ENCODE data around the gene CETP. TPM values are rescaled to one million over a fixed set of nuclear protein-coding genes. Genes with fewer than 3 reads are reported as not detected.
A peak's percentile ranks its signal among the peaks of the same experiment; 100 is the strongest.

Gene CETP
- total and polyA plus RNA-seq, 2 of the 13 experiments (the other 11 are each of a cell fraction or from before 2014, with no cell fraction given), result 0.31 to 9.8 TPM

DNA sequence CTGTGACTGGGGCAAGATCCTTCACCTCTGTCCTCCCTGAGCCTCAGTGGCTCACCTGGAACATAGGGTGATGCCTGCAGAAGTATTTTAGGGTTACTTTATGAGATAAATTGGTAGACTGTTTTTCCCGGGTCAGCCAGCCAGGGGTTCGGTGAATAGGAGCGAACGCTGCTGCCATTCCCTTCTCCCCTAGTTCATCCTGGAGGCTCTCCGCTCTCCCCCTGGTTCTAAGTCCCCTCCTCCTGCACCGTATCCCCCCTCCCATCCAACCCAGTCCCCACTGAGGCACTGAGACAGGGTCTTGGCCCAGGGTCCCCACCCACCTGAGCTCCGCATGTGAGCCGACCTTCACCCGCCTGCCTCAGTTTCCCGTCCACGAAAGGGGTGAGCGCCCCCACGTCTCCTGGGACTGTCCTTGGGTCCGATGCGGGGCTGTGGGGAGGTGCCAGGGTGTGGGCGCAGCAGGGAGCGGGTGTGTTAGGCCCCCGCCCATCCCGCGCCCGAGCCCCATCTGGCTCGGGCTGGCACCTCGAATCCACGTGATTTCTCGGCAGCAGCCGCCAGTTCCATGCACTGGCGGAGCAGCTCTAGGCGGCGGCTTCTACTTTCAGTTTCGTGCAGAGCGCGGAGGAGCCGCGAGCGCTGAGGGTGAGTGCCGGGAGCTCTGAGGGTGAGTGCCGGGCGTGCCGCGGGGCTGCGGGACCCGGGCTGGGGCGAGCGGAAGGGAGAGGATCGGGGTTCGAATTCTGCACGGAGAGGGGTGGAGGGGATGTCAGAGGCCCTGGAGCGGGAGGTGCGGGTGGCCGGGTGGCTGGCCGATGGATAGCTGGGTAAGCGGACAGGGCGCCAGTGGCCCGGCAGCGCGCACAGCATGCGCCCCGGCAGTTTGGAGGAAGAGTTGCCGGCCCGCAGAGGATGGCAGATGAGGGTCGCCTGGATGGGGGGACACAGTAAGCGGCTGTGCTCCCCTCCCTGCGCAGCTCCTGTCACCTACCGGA is 27.5 kb downstream of the CETP start, which contains the start of gene NLRC5:
NLRC5 (plus strand) TSS at position 610 of the 998 bp plus-strand sequence. CDS start 31,156 bp downstream, outside the sequence.
- Histone ChIP-seq H2AFZ (ENCODE audit: low read length) (no peak within 1 kb of the TSS), H3K79me2 (ENCODE audit: insufficient read depth, low read length) (no peaks in the 10 kb centered on the region), H4K20me1 (ENCODE audit: insufficient read depth, low read length) (no peaks in the 10 kb centered on the region), H3K4me3 (replicated peaks in 1 of 3; ENCODE audit: insufficient read depth in 1 of 3, low read depth in 2 of 3, low read length in 3 of 3) (peak within 1 kb of the TSS; percentile 82 to 87 (median 85)), H3K36me3 (replicated peaks in 1 of 2; ENCODE audit: control insufficient read depth in 1 of 2, insufficient read depth in 2 of 2, low read length in 2 of 2) (no peaks in the 10 kb centered on the region), H3K4me2 (ENCODE audit: low read depth, low read length) (peak within 1 kb of the TSS; percentile 92), H3K27me3 (ENCODE audit: control insufficient read depth in 1 of 2, insufficient read depth in 2 of 2, low read length in 2 of 2) (peaks cover 3 to 39% of the 10 kb centered on the region in 2 experiments), H3K4me1 (ENCODE audit: insufficient read depth, low read length) (peaks cover 66% of the 10 kb centered on the region), H3K9me3 (ENCODE audit: low read length) (no peaks in the 10 kb centered on the region), H3K9ac (ENCODE audit: insufficient read depth, low read depth, low read length) (peak within 1 kb of the TSS; percentile 48), H3K27ac (ENCODE audit: extremely low read length, insufficient read depth, low read length) (no peak within 1 kb of the TSS)
- in situ Hi-C loops (cut with HindIII; ENCODE audit: extremely low pct_ligation_motif_present, low pct_unique_long_range_greater_than_20kb) (no loop called here), intact Hi-C loops (cut with micrococcal nuclease; ENCODE audit: unreplicated experiment) (no loop called here)
- CTCF ChIA-PET (ENCODE audit: low intra/inter-chr PET ratio, low total read pairs), result interaction anchor here (1.2 kb wide), 1 partner anchor 24 kb away, joined by 4 read pairs; no protein-coding TSS in a partner anchor
- FAIRE-seq (no peak), DNase-seq (ENCODE audit: low spot score) (peak; percentile 52), ATAC-seq (peak; percentile 88)
- BruUV-seq (replicated peaks), result no TSS peak
- POLR2A ChIA-PET, result interaction anchor here (0.6 to 2.7 kb wide), 11 partner anchors 10 to 58 kb away, joined by 3 to 12 read pairs (median 4); no protein-coding TSS in a partner anchor
- WGBS (ENCODE audit: low lambda C conversion rate), result 4% methylated on average over 52 of the region's 64 CpGs
- no peak for TF ChIP-seq ZC3H4 (CRISPR knock-in tag; IDR thresholded peaks at IDR 0.05; ENCODE audit: borderline replicate concordance)
- peak; percentile 81; the same call in 1 of the 2 replicates for TF ChIP-seq ZNF772 (CRISPR knock-in tag; IDR thresholded peaks at IDR 0.05)
- TF ChIP-seq, protein P1, sequence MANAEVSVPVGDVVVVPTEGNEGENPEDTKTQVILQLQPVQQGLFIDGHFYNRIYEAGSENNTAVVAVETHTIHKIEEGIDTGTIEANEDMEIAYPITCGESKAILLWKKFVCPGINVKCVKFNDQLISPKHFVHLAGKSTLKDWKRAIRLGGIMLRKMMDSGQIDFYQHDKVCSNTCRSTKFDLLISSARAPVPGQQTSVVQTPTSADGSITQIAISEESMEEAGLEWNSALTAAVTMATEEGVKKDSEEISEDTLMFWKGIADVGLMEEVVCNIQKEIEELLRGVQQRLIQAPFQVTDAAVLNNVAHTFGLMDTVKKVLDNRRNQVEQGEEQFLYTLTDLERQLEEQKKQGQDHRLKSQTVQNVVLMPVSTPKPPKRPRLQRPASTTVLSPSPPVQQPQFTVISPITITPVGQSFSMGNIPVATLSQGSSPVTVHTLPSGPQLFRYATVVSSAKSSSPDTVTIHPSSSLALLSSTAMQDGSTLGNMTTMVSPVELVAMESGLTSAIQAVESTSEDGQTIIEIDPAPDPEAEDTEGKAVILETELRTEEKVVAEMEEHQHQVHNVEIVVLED (CRISPR knock-in tag; IDR thresholded peaks at IDR 0.05; ENCODE audit: borderline replicate concordance), result peak; percentile 48; the same call in 1 of the 2 replicates
- TF ChIP-seq, protein P2, sequence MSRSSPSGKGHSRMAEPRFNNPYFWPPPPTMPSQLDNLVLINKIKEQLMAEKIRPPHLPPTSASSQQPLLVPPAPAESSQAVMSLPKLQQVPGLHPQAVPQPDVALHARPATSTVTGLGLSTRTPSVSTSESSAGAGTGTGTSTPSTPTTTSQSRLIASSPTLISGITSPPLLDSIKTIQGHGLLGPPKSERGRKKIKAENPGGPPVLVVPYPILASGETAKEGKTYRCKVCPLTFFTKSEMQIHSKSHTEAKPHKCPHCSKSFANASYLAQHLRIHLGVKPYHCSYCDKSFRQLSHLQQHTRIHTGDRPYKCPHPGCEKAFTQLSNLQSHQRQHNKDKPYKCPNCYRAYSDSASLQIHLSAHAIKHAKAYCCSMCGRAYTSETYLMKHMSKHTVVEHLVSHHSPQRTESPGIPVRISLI (CRISPR knock-in tag; IDR thresholded peaks at IDR 0.05; ENCODE audit: borderline replicate concordance), result no peak; the same call in 1 of the 2 replicates
- 0 out of 2 replicates have a peak, but pooled peaks have one; percentile 43 for TF ChIP-seq SAFB2 (CRISPR knock-in tag; IDR thresholded peaks at IDR 0.05; ENCODE audit: borderline replicate concordance, low read depth)
- TF ChIP-seq MTF2 (CRISPR knock-in tag; IDR thresholded peaks at IDR 0.05; ENCODE audit: borderline replicate concordance), result peak; percentile 79; the same call in 1 of the 2 replicates
- TF ChIP-seq ZFP36L2 (CRISPR knock-in tag; IDR thresholded peaks at IDR 0.05), result 0 out of 2 replicates have a peak, but pooled peaks have one; percentile 69
- 0 out of 2 replicates have a peak, but pooled peaks have one; percentile 65 for TF ChIP-seq ZBTB20 (CRISPR knock-in tag; IDR thresholded peaks at IDR 0.05; ENCODE audit: borderline replicate concordance, low read depth)
- peak; percentile 59; the same call in 1 of the 2 replicates for TF ChIP-seq BCL6 (CRISPR knock-in tag; IDR thresholded peaks at IDR 0.05)
- TF ChIP-seq ZNF430 (CRISPR knock-in tag; IDR thresholded peaks at IDR 0.05), result 0 out of 2 replicates have a peak, but pooled peaks have one; percentile 54
- TF ChIP-seq MXI1 (IDR thresholded peaks at IDR 0.05; ENCODE audit: borderline replicate concordance, low read depth, low read length), result peak; percentile 61; the same call in 2 of the 3 replicates
- TF ChIP-seq DNMT1 (CRISPR knock-in tag; IDR thresholded peaks at IDR 0.05), result no peak
- TF ChIP-seq MAZ (IDR thresholded peaks at IDR 0.05; ENCODE audit: borderline replicate concordance, low read depth, low read length), result no peak
- TF ChIP-seq MAZ (CRISPR knock-in tag; IDR thresholded peaks at IDR 0.05; ENCODE audit: low read depth), result peak; percentile 67
- no peak for TF ChIP-seq ZFP1 (CRISPR knock-in tag; IDR thresholded peaks at IDR 0.05)
- peak; percentile 72; the same call in 1 of the 2 replicates for TF ChIP-seq ARNT2 (CRISPR knock-in tag; IDR thresholded peaks at IDR 0.05; ENCODE audit: low read depth)
- peak; percentile 93 for TF ChIP-seq ASH2L (IDR thresholded peaks at IDR 0.05; ENCODE audit: insufficient read length, low read depth, low read length)
- no peak for TF ChIP-seq CHCHD3 (CRISPR knock-in tag; IDR thresholded peaks at IDR 0.05)
